GM12801 (cell line): ENCODE results near the gene ABCA9.

Experiments used
- TF ChIP-seq, protein P1 (sequence below): IDR thresholded peaks from one replicate; pipeline ENCODE4 v1.5.1; 2011; ENCODE audit warnings: control low read depth; ENCODE audit not compliant: insufficient read length; ENCODE audit errors: extremely low read depth

The ABCA9 gene

DNA sequence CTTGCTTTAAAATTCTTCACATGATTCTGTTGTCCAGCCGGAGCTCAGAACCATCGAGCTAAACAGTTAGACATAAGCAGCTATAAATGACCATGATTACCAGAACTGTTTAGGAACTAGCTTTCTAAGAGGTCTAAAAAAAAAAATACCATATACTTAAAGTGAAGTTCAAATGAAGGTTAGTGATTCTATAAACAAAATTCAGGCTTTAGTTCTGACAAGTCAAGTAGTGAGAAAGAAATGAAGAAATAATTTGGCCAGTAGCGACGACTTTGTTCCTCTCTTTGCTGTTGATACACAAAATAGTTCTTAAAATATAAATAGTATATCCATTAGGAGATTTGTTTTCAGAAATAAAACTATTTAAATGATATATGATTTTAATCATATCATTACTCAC lies 133.2 kb downstream of the ABCA9 start:
- TF ChIP-seq, protein P1, sequence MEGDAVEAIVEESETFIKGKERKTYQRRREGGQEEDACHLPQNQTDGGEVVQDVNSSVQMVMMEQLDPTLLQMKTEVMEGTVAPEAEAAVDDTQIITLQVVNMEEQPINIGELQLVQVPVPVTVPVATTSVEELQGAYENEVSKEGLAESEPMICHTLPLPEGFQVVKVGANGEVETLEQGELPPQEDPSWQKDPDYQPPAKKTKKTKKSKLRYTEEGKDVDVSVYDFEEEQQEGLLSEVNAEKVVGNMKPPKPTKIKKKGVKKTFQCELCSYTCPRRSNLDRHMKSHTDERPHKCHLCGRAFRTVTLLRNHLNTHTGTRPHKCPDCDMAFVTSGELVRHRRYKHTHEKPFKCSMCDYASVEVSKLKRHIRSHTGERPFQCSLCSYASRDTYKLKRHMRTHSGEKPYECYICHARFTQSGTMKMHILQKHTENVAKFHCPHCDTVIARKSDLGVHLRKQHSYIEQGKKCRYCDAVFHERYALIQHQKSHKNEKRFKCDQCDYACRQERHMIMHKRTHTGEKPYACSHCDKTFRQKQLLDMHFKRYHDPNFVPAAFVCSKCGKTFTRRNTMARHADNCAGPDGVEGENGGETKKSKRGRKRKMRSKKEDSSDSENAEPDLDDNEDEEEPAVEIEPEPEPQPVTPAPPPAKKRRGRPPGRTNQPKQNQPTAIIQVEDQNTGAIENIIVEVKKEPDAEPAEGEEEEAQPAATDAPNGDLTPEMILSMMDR: no peak

DNA sequence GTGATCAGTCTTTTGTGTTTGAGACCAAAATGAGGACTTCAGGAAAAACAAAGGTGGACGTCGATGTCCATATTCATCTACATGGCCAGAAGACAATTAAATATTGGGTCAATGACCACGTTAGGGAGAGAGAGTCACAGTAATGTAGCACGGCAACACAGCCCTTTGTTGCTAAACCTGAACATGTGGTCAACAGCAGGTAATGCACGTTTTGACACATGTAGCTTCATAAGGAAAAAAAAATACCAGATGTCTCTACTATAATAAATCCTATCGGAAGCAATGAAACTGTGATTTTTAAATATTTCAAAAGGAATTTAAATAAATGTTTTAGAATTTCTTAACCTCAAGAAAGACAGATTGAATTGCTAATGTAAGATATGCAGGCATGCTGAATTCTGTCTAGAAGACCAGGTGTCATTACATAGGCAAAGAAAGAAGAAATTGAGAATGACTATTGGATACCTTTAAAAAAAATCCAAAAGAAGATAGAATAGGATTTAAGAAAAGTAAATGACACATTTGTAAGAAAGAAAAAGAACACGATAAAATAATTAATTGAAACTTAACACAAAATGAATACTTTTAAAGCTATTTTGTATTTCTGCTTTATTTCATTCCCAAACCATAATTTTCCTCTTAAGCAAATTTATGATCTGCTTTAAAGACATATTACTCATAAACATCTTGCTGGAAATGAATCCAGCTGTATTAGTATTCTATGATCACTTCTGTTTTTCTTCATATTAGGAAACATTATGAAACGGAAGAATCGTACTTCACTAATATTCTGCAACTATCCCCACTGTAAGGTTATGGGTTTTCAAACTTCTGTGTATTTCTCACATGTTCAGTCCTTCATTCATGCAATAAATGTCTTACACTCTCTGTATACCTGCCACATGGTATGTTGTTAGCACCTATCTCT lies 135.7 kb downstream of the ABCA9 start:
- TF ChIP-seq, protein P1: no peak
